ENCODE measurements around the gene CARHSP1.
"Not testable (repeated sequence)": the region's sequence is repeated elsewhere in the genome, so short reads cannot be mapped to it uniquely, and the experiment has no call there.

DNA sequence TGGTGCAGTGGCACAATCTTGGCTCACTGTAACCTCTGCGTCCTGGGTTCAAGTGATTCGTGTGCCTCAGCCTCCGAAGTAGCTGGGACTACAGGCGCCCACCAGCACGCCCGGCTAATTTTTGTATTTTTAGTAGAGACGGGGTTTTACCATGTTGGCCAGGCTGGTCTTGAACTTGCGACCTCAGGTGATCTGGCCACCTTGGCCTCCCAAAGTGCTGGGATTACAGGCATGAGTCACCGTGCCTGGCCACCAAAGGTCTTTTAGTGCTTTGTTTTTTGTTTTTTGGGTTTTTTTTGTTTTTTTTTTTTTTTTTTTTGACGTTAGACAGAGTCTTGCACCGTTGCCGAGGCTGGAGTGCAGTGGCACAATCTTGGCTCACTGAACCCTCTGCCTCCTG lies 65.1 kb downstream of the CARHSP1 start:
- TF ChIP-seq, protein P1, sequence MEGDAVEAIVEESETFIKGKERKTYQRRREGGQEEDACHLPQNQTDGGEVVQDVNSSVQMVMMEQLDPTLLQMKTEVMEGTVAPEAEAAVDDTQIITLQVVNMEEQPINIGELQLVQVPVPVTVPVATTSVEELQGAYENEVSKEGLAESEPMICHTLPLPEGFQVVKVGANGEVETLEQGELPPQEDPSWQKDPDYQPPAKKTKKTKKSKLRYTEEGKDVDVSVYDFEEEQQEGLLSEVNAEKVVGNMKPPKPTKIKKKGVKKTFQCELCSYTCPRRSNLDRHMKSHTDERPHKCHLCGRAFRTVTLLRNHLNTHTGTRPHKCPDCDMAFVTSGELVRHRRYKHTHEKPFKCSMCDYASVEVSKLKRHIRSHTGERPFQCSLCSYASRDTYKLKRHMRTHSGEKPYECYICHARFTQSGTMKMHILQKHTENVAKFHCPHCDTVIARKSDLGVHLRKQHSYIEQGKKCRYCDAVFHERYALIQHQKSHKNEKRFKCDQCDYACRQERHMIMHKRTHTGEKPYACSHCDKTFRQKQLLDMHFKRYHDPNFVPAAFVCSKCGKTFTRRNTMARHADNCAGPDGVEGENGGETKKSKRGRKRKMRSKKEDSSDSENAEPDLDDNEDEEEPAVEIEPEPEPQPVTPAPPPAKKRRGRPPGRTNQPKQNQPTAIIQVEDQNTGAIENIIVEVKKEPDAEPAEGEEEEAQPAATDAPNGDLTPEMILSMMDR (IDR thresholded peaks at IDR 0.05; ENCODE audit: control extremely low read depth in 1 of 3, insufficient read depth in 1 of 3, low read depth in 1 of 3, low read length in 3 of 3), result not testable (repeated sequence)
- TF ChIP-seq CEBPB (IDR thresholded peaks at IDR 0.05; ENCODE audit: low read depth, low read length); CREB1 (IDR thresholded peaks at IDR 0.05); POLR2AphosphoS5 (IDR thresholded peaks at IDR 0.05; ENCODE audit: low read depth, low read length); CHD1 (IDR thresholded peaks at IDR 0.05; ENCODE audit: low read depth, low read length): not testable (repeated sequence)
